Stimulated activated CD8-positive, alpha-beta memory T cell treated with anti-CD3 and anti-CD28 coated beads, Interleukin-7, amount 100 ng/mL, for 24 hours (primary cell): ENCODE measurements around the gene PRKN.

Experiments used
- DNase-seq: peaks from one replicate; pipeline ENCODE4 v3.0.0-alpha.2; 2020; ENCODE audit warnings: low read depth

Gene PRKN

GRCh38 chr6:162373868-162374267 lies 353.7 kb downstream of the PRKN start:
- DNase-seq: no peak

GRCh38 chr6:162373192-162373591 lies 354.4 kb downstream of the PRKN start:
- no peak for DNase-seq

GRCh38 chr6:162372106-162372505 lies 355.5 kb downstream of the PRKN start:
- no peak for DNase-seq

- no peak for DNase-seq
Observed at GRCh38 chr6:162371121-162371520, 356.4 kb downstream of the PRKN start.

- no peak for DNase-seq
Observed at GRCh38 chr6:162369091-162369490, 358.5 kb downstream of the PRKN start.

GRCh38 chr6:162364488-162364887 lies 363.1 kb downstream of the PRKN start:
- no peak for DNase-seq

GRCh38 chr6:162363757-162364156 lies 363.8 kb downstream of the PRKN start:
- no peak for DNase-seq

GRCh38 chr6:162360901-162361567 lies 366.5 kb downstream of the PRKN start:
- no peak for DNase-seq

- no peak for DNase-seq
Observed at GRCh38 chr6:162358625-162359024, 368.9 kb downstream of the PRKN start.

- DNase-seq: no peak
Observed at GRCh38 chr6:162345051-162345511, 382.5 kb downstream of the PRKN start.

- no peak for DNase-seq
Observed at GRCh38 chr6:162344646-162345010, 382.9 kb downstream of the PRKN start.

GRCh38 chr6:162343936-162344645 lies 383.5 kb downstream of the PRKN start:
- DNase-seq: no peak

- DNase-seq: no peak
Observed at GRCh38 chr6:162343198-162343935, 384.2 kb downstream of the PRKN start.

GRCh38 chr6:162337412-162337811 lies 390.2 kb downstream of the PRKN start:
- no peak for DNase-seq

- no peak for DNase-seq
Observed at GRCh38 chr6:162336359-162336758, 391.2 kb downstream of the PRKN start.

GRCh38 chr6:162332365-162332764 lies 395.2 kb downstream of the PRKN start:
- DNase-seq: no peak

GRCh38 chr6:162331911-162332310 lies 395.7 kb downstream of the PRKN start:
- DNase-seq: no peak

- DNase-seq: no peak
Observed at GRCh38 chr6:162325826-162326225, 401.7 kb downstream of the PRKN start.

GRCh38 chr6:162325051-162325450 lies 402.5 kb downstream of the PRKN start:
- DNase-seq: no peak

GRCh38 chr6:162315291-162315690 lies 412.3 kb downstream of the PRKN start:
- no peak for DNase-seq

GRCh38 chr6:162313922-162314660 lies 413.5 kb downstream of the PRKN start:
- DNase-seq: no peak

GRCh38 chr6:162307865-162308264 lies 419.7 kb downstream of the PRKN start:
- no peak for DNase-seq
